Mesothelial cell of epicardium (in vitro differentiated cells): ENCODE results near the gene PANK1. TPM values are rescaled to one million over a fixed set of nuclear protein-coding genes. Genes with fewer than 3 reads are reported as not detected.
A peak's percentile ranks its signal among the peaks of the same experiment; 100 is the strongest.

Source experiments
- DNase-seq, 2 experiments: peaks; one replicate each; pipeline ENCODE4 v3.0.0; 2021; ENCODE audit warnings: low spot score in 2 of 2; ENCODE audit not compliant: unreplicated experiment in 2 of 2
- H3K27ac Mint-ChIP-seq: 2 replicates; pipeline ENCODE4 v1.8.0; 2021; ENCODE audit warnings: mixed read lengths
- H3K27me3 Mint-ChIP-seq: 2 replicates; pipeline ENCODE4 v1.8.0; 2021; ENCODE audit warnings: low read depth, mixed read lengths
- H3K36me3 Mint-ChIP-seq: 2 replicates; pipeline ENCODE4 v1.8.0; 2021; ENCODE audit warnings: mixed read lengths
- H3K4me1 Mint-ChIP-seq: 2 replicates; pipeline ENCODE4 v1.8.0; 2021; ENCODE audit warnings: mixed read lengths
- H3K4me3 Mint-ChIP-seq: 2 replicates; pipeline ENCODE4 v1.8.0; 2021; ENCODE audit warnings: mild to moderate bottlenecking, moderate library complexity, mixed read lengths
- H3K9me3 Mint-ChIP-seq: 2 replicates; pipeline ENCODE4 v1.8.0; 2021; ENCODE audit warnings: mixed read lengths
- CTCF ChIP-seq: fragments of 200-600 bp; sonication (generic); IDR thresholded peaks from one replicate; pipeline ENCODE4 v1.5.0; 2021; ENCODE audit warnings: antibody characterized with exemption; ENCODE audit not compliant: unreplicated experiment
- total RNA-seq: library from RNA; stranded (reverse); gene quantifications from 3 replicates; pipeline ENCODE4 v1.2.1, GENCODE V29; 2021

Gene PANK1
- total RNA-seq, 1 donor from 2014 or later, result 27.2 TPM

DNA sequence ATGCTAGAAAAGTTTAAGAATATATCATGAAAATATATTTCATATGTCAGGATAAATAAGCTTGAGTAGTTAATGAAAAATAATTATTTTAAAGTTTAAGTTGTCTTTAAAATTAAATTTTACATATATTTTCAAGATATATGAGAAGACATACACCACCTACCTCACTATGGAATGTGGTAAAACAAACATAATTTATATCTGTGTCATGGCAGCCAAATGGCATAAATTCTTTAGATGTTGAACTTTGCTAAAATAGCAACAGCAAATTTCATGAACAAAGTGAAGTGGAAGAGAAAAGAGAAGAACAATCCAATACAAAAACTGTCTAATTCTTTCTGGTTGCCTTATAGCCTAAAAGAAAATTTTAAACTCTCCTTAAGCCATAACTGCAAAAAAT, 70.0 kb downstream of the PANK1 start:
- DNase-seq, result no peak
- H3K4me3 Mint-ChIP-seq, result no peak overlapping the region
- H3K4me1 Mint-ChIP-seq, result peaks cover 9% of the 10 kb centered on the region
- H3K27ac Mint-ChIP-seq, result peak overlapping the region; percentile 12
- no peak for TF ChIP-seq CTCF
- peaks cover 18% of the 10 kb centered on the region for H3K9me3 Mint-ChIP-seq
- H3K27me3 Mint-ChIP-seq, result no peaks in the 10 kb centered on the region
- peaks cover 12% of the 10 kb centered on the region for H3K36me3 Mint-ChIP-seq

DNA sequence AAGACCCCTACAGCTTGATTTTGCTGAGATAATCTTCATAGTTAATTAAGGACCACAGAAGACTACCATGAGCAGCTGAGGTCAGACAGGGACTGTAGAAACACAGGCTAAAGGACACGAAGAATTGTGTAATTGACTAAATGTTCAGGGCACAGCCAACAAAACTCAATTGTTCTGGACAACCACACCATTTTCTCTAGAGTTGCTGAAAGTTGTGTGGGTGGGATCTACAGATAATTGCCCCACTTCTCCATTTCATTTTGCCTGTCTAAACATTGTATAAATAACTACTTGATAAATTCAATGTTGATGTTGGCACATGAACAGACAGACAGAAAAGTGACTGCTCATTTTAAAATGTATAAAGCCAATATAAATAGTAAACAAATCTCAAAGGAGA, 70.7 kb downstream of the PANK1 start:
- H3K4me1 Mint-ChIP-seq, result peaks cover 9% of the 10 kb centered on the region

GRCh38 chr10:89567576-89568245, 77.3 kb downstream of the PANK1 start:
- Mint-ChIP-seq H3K4me3 (no peak overlapping the region), H3K9me3 (no peaks in the 10 kb centered on the region), H3K4me1 (peaks cover 12% of the 10 kb centered on the region), H3K27me3 (no peaks in the 10 kb centered on the region), H3K36me3 (no peaks in the 10 kb centered on the region), H3K27ac (no peak overlapping the region)
- no peak for TF ChIP-seq CTCF
- DNase-seq, result no peak

More for the DNA sequence above, 70.7 kb downstream of the PANK1 start:
- TF ChIP-seq CTCF, result no peak
- no peak for DNase-seq
- peak overlapping the region; percentile 30 for H3K27ac Mint-ChIP-seq
- peaks cover 18% of the 10 kb centered on the region for H3K9me3 Mint-ChIP-seq
- H3K4me3 Mint-ChIP-seq, result no peak overlapping the region
- H3K36me3 Mint-ChIP-seq, result peaks cover 12% of the 10 kb centered on the region
- no peaks in the 10 kb centered on the region for H3K27me3 Mint-ChIP-seq

- no peak for DNase-seq
- Mint-ChIP-seq H3K9me3 (no peaks in the 10 kb centered on the region), H3K27ac (no peak overlapping the region), H3K36me3 (no peaks in the 10 kb centered on the region), H3K27me3 (no peaks in the 10 kb centered on the region), H3K4me1 (peaks cover 18% of the 10 kb centered on the region), H3K4me3 (no peak overlapping the region)
- TF ChIP-seq CTCF, result no peak
Measured at GRCh38 chr10:89566992-89567391, 78.0 kb downstream of the PANK1 start.

- Mint-ChIP-seq H3K27me3 (no peaks in the 10 kb centered on the region), H3K4me1 (peaks cover 20% of the 10 kb centered on the region), H3K4me3 (no peak overlapping the region), H3K9me3 (no peaks in the 10 kb centered on the region), H3K27ac (no peak overlapping the region), H3K36me3 (no peaks in the 10 kb centered on the region)
- no peak for DNase-seq
- TF ChIP-seq CTCF, result no peak
Measured at GRCh38 chr10:89566095-89566950, 78.7 kb downstream of the PANK1 start.
